DMS153 treated with DMSO at 0.1 percent for 48 hours (cell line): Measurements from ENCODE around the gene CALD1.

Source experiments
- DNase-seq: peaks from one replicate; lab custom pipeline; 2025; ENCODE audit not compliant: unreplicated experiment; lab: John Stamatoyannopoulos, UW

Gene CALD1

DNA sequence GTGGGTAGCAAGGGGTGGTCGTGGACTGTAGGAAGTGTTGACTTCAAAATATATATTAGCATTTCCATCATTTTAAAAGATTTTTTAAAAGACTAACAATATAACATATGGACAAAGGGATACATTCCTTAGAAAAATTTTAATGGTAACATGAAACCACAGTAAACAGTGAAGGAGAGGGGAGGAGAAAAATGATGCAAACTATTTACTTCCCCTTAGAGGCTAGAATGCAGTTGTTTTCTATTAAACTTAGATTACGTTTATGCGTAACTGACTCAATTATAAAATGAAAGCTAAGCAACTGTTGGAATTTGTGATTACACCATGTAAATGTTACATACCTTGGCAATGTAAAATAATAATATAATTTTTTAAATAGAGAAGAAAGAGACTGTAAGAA is 41.3 kb downstream of the CALD1 start:
- DNase-seq = no peak

DNA sequence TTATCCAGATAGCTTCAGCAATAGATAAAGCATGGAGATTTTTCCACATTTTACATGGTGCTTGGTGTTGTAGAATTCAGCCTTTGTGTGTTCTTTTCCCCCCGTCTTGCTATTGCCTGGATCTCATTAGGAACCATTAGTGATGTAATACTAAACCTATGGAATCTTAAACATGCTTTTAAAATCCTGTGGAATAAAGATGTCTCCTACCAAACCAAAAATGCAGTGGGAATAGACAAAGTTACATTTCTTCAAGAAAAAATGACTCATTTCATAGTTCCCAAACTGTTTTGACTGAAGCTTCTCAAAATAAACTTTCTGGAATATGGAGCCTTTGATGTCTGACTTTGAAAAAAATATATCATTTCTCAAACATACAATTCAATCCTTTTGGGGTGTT is 44.0 kb downstream of the CALD1 start:
- DNase-seq = no peak

DNA sequence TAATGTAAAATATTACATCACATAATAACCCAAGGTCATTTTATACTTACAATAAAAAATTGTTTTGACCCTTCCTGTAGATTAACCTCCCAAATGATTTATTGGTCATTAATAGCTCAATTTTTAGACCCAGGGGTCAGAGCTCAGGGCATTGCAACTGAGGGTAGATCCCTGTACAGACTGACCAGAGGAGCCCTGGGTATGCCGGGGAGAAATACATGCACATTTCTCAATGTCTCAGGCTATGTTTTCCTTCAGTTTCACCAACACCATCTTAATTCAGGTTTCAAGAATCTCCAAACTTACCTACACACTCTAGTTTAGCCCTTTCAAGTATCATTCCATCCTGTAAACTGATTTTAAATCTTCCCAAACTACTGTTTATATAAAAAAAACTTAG is 46.2 kb downstream of the CALD1 start:
- no peak for DNase-seq

DNA sequence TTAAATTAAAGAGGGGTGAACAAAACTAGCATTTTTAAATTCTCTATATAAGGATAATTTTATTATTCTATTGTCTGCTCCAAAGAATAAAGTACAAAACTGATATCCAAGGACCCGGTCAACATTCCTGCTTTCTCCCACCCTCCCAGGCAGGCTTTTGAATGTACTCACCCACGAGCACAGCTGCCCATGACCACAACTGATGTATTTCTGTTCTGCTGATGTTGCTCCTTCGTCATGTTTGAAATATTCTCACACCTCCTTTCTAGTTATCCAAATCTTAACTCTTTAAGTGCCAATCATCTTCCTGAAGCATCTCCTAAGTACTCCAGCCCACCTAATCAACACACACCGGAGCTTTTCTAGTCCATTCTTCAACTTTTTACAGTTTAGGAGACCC is 46.7 kb downstream of the CALD1 start:
- no peak for DNase-seq

DNA sequence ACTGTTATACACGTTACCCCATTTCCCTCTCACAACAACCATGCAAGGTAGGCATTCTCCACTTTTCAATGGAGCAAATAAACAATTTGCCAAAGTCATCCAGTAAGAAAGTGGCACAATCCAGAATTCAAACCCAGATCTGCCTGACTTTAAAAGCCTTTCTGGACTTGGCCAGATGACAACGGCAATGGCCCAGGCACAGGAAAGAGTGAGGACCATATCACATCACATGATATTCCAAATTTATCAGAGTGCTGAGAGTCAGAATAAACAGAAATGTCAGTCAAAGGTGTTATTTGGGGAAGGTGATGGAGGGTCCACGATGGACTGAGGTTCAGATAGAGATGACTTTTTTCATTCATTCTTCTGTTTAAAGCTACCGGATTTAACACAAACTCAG is 48.0 kb downstream of the CALD1 start:
- no peak for DNase-seq

DNA sequence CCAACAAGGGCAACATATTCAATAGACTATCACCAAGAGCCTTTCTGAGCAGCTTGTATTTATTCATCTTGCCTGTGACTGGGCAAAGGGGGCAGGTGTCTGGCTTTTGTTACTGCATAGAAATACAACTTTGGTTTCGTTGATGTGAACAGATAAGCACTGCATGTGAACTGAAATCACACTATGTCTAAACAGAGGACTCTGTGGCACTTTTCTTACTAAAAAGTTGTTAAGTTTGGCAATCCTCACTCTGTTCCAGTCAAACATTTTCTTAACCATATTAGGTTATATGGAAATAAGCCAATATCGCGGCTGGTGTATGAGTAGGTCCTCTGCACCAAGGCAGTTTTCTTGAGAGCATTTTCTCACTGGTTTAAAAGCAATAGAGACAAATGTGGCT is 48.5 kb downstream of the CALD1 start:
- DNase-seq = no peak

DNA sequence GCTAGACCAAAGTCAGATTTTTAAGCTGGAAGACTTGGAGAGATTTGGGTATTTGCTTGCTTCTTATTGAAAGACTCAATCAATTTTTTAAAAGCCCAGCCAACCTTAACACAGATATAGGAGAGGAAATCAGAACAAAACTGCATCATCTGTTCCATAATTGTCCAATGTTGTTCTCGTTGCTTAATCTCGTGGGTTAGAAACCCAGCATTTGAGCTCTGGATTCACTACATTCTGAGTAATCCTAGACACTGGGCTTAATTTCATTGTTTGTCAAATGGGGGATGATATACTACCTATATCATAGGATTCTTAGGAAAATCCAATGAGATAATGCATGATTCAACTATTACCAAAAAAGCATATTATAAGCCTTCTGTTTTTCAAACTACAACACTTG is 48.9 kb downstream of the CALD1 start:
- DNase-seq = no peak

DNA sequence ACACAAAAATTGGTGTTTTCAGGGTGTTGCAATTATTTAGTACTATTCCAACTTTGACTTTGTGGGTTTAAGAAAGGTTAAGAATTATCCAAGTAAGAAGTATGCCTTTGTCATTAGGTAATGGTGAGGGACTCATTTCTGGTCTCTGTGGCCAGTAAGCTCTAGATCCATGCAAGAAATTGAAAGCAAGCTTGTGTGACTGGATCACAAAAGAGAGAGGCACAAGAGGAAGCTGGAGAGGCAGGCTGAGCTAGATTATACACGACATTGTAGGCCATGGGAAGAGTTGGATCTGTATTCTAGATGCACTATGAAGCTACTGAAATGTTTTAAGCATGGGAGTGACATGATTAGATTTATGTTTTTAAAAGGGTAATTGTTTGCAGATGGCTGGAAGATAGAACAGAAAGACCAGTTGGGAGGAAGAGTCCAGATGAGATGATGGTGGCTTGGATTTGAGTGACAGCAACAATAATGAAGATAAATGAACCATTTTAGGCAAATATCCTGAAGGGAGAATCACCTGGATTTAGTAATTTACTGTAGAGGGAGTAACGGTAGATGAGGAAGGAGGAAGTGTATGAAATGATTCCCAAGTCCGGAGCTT is 50.0 kb downstream of the CALD1 start:
- DNase-seq = no peak

DNA sequence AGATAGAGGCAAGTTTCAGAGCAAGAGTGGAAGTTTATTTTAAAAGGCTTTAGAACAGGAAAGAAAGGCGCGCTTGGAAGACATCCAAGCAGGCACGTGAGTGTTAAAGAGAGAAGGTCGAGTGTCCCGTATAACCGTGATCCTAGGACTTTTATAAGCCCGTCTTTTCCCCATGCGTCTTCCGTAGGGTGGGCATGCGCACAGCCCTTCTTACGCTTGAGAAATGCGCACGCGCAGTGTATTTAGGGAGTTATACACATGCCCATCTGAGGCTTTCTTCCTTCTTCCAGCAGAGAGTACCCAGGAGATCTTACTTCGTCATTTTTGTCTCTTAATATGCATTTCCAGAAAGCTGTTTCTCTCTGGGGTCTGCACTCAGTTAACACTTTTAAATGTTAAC is 52.4 kb downstream of the CALD1 start:
- no peak for DNase-seq

DNA sequence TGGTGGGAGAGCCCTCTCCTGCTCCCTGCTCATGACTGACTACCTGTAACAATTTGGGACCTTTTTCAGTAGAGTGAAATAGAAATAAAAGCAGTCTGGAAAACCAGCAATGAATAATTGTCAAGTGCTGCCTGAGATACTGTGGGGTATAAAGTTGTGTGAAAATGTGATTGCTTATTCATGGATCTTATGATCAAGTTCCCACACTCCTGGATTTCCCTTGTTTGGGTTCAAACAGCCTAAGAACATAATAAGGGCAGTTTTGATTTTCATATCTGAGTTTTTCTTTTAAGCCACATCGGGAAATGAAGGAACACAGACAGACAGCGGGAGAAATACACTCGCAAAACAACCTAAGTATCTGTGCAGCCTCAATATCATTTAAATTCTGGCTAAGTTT is 52.9 kb downstream of the CALD1 start:
- DNase-seq = no peak

DNA sequence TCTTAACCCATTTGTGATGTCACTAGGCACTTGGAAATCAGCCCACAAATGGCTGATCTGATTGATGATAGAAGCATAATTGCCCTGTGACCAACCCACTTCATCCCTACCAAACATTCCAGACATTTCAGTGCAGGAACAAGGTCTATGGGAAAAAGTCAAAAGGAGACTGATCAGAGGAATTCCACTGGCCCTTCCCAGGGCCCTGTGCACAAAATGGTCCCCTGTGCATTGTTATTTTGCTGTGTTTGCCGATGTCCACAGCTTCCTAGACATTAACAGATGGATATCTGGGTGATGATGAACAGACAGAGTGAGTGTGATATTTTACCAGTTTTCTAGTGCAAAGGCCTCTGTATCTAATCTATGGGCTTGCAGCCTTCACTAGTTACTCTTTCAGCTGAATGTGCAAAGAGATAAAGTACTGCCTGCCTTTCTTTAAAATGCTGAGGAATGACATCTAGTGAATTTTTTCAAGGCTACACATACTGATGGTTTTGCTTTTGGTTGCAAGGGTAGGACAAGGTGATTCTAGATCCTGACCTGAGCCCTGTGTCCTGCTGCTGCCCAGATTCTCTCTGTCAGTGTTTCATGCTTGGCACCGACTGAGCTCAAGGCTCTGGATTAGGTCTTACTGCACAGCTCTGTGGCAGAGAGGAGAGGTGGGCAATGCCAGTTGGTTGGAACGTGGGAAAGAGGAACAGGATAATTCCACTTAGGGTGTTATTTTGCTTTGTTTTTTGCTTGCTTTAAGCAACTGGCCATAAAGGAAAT is 55.4 kb downstream of the CALD1 start:
- no peak for DNase-seq

DNA sequence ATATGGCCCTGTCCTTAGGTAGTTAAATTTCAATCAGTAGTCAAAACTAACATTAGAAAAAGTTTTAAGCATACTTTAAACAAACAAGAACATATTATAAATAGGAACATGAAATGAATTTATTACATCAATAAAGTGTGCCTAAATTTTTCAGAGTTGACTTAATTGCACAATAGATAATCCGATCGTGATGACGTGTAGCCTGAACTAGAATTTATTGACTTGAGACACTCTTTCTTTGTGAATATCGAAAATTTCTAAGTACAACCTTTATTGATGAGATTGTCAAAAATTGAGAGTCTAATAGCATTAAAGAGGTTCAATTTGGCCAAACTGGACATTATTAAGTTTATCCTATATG is 56.0 kb downstream of the CALD1 start:
- no peak for DNase-seq

DNA sequence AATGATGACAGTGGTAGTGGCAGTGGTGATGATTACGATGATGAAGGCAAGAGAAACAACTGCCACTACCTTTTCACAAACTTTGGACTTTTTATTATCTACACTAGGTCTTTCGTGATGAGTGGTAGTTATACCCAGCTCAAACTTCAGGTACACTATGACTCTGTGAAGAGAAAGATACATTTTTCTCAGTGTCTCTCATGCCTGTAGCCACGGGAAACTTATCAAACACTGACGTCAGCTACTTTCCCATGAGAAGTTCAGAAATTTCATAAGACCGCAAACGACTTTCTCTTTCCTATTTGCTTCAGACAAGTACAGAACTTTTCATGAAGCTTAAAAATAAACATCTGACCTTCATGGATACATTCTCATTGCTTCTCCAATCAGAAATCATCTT is 57.0 kb downstream of the CALD1 start:
- no peak for DNase-seq

DNA sequence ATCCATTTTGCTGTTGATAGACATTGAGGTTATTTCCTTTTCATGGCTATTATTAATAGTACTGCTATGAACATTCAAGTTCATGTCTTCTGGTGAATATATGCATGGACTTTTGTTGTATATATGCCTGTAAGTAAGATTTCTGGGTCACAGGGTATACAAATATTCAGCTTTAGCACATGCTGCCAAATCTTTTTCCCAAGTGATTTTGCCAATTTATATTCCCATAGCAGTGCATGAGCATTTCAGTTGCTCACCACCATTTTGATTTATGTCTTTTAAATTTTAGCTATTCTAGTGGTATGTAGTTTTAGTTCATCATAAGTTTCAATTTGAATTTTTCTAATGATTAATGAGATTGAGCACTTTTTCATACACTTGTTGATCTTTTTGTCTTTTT is 59.9 kb downstream of the CALD1 start:
- DNase-seq = no peak

DNA sequence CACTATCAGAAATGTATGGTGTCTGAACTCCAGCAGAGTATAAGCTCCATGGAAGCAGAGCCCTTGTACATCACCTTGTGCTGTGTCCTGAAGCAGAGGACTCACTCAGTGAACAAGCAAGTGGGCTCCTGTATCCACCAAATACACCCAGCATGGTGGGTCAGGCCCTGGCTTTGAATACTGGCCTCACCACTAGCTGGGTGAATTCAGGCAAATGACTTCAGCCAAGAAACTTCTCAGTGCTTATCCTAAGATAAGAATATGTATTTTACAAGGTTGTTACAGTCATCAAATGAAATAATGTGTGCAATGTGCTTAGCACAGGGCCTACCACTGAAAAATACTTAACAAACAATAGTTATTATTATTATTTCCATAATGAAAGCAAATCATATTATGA is 62.6 kb downstream of the CALD1 start:
- no peak for DNase-seq

DNA sequence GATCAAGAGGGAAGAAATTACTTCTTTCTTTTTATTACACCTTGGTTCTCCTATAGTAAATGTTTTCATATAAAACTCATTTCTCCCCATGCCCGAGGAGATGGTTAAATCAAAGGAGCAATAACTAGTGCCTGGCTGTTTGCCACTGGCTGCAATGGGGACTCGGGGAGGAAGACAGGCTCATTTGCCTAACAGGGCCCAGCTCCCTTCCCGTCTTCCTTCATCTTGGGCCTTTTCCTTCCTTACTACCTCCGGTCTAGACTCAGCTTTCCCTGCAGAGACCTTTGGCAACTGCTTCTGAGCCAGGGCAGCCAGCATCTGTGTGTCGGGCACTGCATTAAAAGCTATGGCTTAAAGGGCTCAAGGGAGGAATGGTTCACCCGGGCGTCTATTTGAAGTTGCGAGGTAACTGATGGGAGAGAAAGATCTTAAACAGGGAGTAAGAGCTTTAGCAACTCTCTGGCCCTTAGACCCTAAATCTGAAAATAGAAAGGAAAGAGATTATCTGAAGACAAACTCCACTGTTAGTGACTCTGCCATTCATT is 63.5 kb downstream of the CALD1 start:
- no peak for DNase-seq

DNA sequence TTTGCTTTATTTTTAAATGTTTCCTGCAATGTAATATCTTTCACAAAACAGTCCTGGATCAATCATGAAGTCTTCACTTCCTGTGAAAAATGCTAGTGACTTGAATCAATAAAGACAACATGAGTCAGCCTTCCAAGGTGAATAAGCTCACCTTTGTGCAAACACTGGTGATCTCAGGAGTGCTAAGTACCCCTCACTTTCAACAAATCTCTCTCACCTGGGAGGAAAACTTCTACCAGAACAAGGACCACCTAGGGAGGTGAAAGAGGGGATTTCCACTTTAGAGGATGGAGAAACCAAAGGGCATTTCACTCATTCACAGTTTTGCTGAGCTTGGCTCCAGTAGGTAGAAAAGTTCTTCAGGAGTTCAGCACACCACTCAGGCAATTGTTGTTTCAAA is 64.8 kb downstream of the CALD1 start:
- no peak for DNase-seq

DNA sequence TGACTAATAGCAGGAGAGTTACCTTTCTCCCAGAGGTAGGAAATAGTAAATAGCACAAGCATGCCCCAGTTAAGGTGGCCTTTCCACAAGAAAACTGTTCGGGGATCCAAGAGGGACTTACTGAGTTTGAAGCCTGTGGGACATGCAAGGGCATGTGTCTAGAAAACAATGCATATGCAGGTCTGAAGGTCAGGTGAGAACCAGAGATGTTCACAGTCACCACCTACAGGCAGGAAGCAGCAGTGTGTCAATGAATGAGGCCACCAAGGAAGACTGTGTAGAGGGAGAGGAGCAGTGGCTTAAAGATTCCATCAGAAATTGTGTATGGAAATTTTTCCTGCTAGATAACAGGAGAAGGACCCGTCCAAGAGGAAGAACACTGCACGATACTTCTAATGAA is 66.0 kb downstream of the CALD1 start:
- DNase-seq = no peak

DNA sequence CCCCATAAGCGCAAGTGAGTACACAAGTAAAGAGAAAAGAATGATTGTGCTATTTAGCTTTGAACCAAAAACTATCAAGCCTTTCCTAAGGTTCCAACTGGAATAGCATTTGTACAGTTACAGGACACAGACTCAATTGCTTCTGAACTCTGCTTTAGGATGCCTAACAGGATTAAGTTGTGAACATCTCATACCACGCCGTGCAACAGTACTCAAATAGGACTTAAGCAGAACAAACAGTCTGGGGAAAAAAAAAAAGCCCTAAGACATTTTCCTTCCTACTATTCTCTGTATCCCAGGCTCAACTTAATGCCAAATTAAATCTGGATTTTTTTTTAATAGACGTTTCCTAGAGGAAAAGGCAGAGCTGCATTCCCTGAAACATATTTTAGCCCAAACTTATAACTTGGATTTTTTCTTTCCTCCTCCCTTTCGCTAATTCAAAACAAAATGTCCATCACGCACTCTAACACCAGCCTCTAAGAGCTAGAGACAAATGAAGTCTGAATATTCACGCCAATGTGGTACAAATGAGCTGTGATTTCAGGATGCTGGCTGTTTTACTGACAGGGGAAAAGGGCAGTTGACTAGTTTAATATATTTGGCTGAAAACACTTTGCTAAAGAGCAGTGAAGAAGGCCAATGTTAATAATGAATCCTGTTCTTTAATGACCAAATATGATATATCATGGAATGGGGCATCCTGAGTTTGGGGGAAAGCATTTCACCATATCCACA is 68.6 kb downstream of the CALD1 start:
- no peak for DNase-seq

DNA sequence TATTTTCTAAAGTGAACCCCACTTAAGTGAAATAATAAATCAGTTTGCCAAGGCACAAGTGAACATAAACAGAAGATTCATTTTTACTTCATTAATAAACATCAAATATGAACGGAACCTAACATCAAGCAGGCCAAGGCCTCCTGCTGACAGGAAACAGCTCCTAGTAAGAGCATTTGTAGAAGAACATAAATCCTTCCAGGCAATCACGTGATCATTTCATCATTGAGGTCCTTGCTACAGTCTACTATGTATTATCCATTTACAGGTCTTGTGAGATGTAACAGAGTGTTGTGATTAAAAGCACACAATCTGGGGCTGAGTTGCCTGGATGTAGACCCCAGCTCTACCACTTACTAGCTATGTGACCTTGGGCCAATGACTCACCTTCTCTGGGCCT is 70.6 kb downstream of the CALD1 start:
- no peak for DNase-seq

DNA sequence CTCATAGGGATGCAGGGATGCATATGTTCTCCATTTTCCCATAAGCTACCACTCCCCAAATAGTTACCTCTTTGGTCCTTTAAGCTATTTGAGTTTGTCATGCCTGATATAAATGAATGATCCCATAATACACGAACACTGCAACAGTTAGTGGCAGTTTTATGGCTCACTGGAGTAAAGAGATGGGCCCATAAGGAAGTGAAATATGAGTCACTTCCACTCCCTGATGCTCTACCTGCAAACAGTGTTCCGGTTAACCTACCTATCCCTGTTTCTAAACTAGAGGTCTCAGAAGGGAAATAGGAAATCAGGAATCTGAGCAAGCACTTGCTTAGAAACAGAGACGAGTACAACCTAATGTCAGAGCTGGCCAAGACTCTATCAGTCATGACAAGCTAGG is 71.7 kb downstream of the CALD1 start:
- no peak for DNase-seq

DNA sequence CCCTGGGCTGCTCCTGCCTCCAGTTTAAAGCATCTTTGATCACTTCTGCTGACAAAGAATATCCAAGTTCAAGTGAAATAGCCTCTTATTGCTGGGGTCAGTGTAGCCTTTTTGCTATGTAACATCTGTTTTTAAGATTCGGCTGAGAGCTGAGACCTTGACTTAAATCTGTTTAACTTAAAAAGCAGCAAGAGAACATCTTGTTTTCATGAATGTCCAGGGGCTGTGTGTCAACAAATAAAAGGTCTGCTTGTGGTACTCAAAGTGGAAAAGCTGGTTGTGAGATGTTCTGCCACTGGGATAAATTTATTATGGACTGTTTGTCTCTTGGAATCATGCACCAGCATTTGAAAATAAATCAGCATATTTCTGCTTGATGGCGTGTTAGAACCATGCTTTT is 73.2 kb downstream of the CALD1 start:
- no peak for DNase-seq
